LNCaP clone FGC (cell line): Measurements from ENCODE around the gene OR4N2.

ENCODE experiments used
- DNase-seq: peaks from one replicate; pipeline ENCODE4 v3.0.0-alpha.2; 2011; ENCODE audit warnings: low read depth
- H3K4me3 ChIP-seq: 2 replicates; pipeline ENCODE4 v1.5.1; 2011; ENCODE audit warnings: mild to moderate bottlenecking, low read depth, low read length, control low read depth
- CTCF ChIP-seq: IDR thresholded peaks from 2 replicates; pipeline ENCODE4 v1.5.1; 2012; ENCODE audit warnings: mild to moderate bottlenecking; ENCODE audit not compliant: control insufficient read depth, insufficient read depth; ENCODE audit errors: extremely low read depth

OR4N2 gene

DNA sequence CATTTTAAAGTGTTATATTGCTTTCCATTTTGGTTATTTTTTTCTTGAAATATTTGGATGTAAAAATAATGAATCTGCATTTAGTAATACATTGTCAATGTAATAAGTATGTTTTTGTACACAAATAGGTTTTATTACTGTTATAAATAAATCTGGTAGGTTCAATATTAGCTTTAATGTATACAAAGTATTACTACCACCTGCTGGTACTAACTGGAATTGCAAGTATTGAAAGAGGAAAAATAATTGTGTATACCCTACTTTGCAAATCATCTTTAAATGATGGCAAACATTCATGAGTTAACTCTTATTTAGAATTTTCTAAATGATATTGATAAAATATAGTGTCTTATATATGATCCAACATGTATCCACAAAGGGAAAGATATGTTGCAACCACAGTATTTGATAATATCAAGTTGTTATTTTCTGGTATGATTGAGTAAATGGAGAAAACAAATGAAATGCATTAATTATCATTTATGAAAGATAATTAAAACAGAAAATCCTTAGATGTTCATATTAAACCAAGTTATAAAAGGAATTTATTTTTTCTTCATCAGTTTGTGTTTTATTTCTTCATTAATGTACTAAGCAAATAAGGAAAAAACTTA lies 74.6 kb downstream of the OR4N2 start:
- H3K4me3 ChIP-seq: no peak overlapping the region
- peak; percentile 80 for TF ChIP-seq CTCF
- no peak for DNase-seq
